Fibroblast of mammary gland (primary cell): Measurements from ENCODE around the gene BMP8B.
"Not testable (repeated sequence)": the region's sequence is repeated elsewhere in the genome, so short reads cannot be mapped to it uniquely, and the experiment has no call there.

Source experiments
- DNase-seq: peaks from one replicate; pipeline ENCODE4 v3.0.0-alpha.2; 2010; ENCODE audit warnings: low read depth
- H3K4me3 ChIP-seq: 2 replicates; pipeline ENCODE4 v1.5.1; 2011; ENCODE audit warnings: low read depth, mild to moderate bottlenecking, low read length, moderate library complexity; ENCODE audit not compliant: control insufficient read depth
- TF ChIP-seq, protein P1 (sequence below): conservative IDR thresholded peaks from 2 replicates; pipeline ENCODE4 v1.5.1; 2011; ENCODE audit warnings: low read depth, low read length, inconsistent platforms; ENCODE audit not compliant: control insufficient read depth, insufficient read depth

The BMP8B gene

DNA sequence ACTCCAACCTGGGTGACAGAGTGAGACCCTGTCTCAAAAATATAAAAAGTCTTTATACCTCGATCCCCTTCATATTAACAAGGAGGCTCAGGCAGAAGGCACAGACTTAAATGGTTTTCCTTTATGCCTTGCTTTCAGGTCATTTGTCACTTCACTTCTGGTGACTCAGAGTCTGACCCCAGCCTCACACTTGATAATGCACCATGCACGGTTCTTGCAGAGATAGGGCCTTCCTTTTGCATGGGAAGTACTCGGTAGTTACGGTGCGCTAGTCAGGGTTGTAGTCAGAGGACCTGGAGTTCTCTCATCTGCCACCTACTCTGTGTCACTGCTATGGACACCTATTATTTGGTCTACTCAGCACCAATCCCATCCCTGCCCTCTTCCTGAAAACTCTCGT is 43.6 kb upstream of the BMP8B start:
- H3K4me3 ChIP-seq = no peak overlapping the region
- TF ChIP-seq, protein P1, sequence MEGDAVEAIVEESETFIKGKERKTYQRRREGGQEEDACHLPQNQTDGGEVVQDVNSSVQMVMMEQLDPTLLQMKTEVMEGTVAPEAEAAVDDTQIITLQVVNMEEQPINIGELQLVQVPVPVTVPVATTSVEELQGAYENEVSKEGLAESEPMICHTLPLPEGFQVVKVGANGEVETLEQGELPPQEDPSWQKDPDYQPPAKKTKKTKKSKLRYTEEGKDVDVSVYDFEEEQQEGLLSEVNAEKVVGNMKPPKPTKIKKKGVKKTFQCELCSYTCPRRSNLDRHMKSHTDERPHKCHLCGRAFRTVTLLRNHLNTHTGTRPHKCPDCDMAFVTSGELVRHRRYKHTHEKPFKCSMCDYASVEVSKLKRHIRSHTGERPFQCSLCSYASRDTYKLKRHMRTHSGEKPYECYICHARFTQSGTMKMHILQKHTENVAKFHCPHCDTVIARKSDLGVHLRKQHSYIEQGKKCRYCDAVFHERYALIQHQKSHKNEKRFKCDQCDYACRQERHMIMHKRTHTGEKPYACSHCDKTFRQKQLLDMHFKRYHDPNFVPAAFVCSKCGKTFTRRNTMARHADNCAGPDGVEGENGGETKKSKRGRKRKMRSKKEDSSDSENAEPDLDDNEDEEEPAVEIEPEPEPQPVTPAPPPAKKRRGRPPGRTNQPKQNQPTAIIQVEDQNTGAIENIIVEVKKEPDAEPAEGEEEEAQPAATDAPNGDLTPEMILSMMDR = no peak
- no peak for DNase-seq

DNA sequence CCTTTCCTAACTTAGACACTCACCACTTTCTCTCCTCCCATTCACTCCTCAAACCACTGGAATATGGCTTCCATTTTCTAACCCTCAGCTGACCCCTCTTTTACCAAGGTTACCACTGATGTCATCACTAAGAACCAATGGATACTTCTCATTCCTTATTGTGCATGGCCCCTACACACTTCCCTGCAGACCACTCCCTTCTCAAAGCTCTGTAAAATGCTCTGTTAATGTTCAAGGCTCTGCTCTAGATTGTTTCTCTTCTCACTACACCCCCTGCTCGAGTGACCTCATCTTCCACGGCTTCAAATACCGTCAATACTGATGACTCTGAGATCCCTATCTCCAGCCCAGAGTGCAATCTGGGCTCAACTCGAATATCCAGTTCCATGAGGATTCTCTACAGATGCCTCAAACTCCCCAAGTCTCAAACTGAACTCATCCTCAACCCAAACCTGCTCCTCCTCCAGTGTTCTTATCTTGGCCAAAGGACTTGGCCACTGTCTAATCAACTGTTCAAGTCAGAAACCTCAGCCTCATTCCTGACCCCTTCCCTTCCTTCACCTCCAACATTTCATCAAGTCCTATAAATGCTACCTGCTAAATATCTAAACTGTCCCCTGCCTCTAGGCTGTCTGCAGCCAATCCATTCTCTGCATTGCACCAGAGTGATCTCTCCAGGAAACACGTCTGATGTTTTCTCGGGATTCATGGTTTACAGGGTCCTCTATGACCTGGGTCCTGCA is 41.3 kb upstream of the BMP8B start:
- DNase-seq = peak; percentile 13
- H3K4me3 ChIP-seq = no peak overlapping the region
- TF ChIP-seq, protein P1 = no peak

DNA sequence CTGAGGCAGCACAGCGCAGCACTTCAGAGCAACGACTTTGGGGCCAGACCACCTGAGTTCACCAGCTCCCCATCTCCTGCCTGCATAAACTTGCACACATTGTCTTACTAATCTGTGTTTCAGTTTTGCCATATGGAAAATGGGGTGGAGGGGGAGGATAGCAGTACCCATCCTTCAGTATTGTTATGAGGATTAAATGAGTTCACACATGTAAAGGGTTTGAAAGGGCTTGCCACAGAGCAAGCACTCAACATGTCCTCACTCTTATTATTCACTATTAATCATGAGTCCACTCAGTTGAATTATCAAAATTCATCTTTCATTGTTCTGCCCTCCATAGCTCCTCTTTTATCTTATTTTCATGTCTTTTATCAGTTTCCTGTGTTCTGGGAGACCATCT is 40.1 kb upstream of the BMP8B start:
- DNase-seq = no peak
- H3K4me3 ChIP-seq = no peak overlapping the region
- TF ChIP-seq, protein P1 = no peak

DNA sequence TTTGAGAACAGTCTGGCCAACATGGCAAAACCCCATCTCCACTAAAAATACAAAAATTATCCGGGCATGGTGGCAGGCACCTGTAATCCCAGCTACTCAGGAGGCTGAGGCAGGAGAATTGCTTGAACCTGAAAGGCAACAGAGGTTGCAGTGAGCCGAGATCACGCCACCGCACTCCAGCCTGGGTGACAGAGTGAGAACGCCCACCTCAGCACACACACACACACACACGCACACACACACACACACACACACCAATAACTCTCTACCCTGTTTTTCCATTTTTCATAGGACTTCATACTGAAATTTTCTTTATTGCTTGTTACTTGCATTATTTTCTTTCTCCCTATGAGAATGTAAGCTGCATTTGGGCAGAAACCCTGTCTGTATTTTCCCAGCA is 39.6 kb upstream of the BMP8B start:
- not testable (repeated sequence) for DNase-seq

DNA sequence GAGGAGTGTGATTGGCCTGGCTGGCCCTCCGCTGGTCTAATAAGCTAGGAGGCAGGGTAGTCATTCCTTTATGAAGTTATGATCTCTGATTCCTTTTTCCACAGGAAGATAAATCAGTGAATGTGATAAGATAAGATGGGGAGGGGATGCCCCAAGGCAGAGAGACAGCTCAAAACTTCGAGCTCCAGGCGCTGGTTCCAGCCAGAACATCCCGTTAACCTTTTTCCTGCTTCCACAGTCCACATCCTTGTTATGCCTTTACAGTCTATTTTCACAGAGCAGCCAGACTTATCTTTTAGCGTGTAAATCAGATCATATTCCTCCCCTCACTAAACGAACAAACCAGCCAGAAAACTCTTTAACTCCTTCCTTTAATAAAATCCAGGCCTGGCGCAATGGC is 38.5 kb upstream of the BMP8B start:
- DNase-seq = no peak
- no peak overlapping the region for H3K4me3 ChIP-seq
- TF ChIP-seq, protein P1 = no peak

More for the DNA sequence above, 39.6 kb upstream of the BMP8B start:
- not testable (repeated sequence) for H3K4me3 ChIP-seq

DNA sequence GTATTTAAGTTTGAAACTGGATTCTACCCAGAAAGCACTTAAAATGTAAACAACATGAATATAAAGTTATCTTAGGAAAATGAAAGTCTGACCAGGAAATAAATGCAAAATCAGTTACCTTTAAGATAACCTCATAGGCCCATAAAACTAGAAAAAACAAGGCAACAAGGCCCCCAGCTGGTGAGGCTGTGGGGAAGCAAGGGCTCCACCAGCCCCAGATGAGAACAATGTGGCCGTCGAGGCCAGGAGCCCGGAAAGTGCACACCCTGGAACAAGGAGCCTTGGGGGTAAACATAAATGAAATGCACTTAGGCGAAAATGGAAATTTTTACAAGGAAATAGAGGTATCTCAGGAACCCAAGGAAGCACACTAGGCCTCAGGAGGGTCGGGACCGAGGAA is 37.9 kb upstream of the BMP8B start:
- TF ChIP-seq, protein P1 = no peak
- H3K4me3 ChIP-seq = no peak overlapping the region

DNA sequence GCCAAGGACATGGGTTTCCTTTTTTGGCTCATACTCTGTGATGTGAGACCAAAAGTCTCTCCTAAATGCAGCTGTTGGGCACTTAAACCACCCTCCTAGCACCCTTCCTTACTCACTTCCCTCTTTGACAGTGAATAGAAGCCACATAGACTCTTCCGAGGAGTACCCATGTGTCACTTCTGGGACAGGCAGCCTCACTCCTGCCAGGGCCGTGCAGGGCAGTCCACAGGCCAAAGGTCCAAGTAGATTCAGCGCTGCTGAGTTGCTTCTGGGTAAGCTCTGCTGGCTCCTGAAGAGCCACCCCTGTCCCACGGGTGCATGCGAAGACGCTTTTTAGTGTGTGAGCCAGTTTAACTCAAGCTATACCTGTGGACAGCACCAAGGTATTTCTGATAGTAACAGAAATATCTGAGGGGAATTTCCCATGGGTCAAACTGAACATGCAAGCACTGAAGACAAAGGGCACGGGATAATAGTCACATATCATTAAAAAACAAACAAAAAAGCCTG is 36.8 kb upstream of the BMP8B start:
- no peak overlapping the region for H3K4me3 ChIP-seq
- no peak for DNase-seq
- TF ChIP-seq, protein P1 = no peak

More for the DNA sequence above, 37.9 kb upstream of the BMP8B start:
- no peak for DNase-seq

DNA sequence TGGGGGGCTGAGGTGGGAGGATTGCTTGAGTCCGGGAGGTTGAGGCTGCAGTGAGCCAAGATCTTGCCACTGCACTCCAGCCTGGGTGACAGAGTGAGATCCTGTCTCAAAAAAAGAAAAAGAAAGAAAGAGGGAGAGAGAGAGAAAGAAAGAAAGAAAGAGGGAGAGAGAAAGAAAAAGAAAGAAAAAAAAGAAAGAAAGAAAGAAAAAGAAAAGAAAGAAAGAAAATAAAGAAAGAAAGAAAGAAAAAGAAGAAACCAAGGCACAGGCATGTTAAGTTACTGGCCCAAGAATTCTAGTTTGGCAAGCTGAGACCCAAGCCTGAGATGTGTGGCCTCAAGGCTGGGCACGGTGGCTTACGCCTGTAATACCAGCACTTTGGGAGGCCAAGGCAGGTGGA is 34.8 kb upstream of the BMP8B start:
- H3K4me3 ChIP-seq, DNase-seq: not testable (repeated sequence)
